Memory B cell (primary cell): Measurements from ENCODE around the gene SRP9.
A peak's percentile ranks its signal among the peaks of the same experiment; 100 is the strongest.
"Not testable (repeated sequence)": the region's sequence is repeated elsewhere in the genome, so short reads cannot be mapped to it uniquely, and the experiment has no call there.

Source experiments
- ATAC-seq: fragments of 150-1000 bp; cut with Tn5 transposase; 2 replicates; pipeline ENCODE4 v1.10.0; 2021; ENCODE audit warnings: low read depth, mild to moderate bottlenecking, moderate library complexity
- DNase-seq, 2 donors: peaks; one replicate each; pipeline ENCODE4 v3.0.0; 2022; ENCODE audit warnings: low spot score in 2 of 2
- H3K27ac Mint-ChIP-seq: one replicate; pipeline ENCODE4 v1.8.0; 2022; ENCODE audit warnings: mild to moderate bottlenecking, moderate library complexity, mixed read lengths
- H3K27me3 Mint-ChIP-seq: one replicate; pipeline ENCODE4 v1.8.0; 2022; ENCODE audit warnings: mixed read lengths
- H3K36me3 Mint-ChIP-seq: one replicate; pipeline ENCODE4 v1.8.0; 2022; ENCODE audit warnings: mild to moderate bottlenecking, mixed read lengths
- H3K4me1 Mint-ChIP-seq: one replicate; pipeline ENCODE4 v1.8.0; 2022; ENCODE audit warnings: mixed read lengths
- H3K4me3 Mint-ChIP-seq: one replicate; pipeline ENCODE4 v1.8.0; 2022; ENCODE audit warnings: mild to moderate bottlenecking, moderate library complexity, mixed read lengths
- H3K9me3 Mint-ChIP-seq: one replicate; pipeline ENCODE4 v1.8.0; 2022; ENCODE audit warnings: mixed read lengths

SRP9 gene

GRCh38 chr1:225810579-225811538, 33.2 kb downstream of the SRP9 start:
- H3K27me3 Mint-ChIP-seq, result not testable (repeated sequence)

DNA sequence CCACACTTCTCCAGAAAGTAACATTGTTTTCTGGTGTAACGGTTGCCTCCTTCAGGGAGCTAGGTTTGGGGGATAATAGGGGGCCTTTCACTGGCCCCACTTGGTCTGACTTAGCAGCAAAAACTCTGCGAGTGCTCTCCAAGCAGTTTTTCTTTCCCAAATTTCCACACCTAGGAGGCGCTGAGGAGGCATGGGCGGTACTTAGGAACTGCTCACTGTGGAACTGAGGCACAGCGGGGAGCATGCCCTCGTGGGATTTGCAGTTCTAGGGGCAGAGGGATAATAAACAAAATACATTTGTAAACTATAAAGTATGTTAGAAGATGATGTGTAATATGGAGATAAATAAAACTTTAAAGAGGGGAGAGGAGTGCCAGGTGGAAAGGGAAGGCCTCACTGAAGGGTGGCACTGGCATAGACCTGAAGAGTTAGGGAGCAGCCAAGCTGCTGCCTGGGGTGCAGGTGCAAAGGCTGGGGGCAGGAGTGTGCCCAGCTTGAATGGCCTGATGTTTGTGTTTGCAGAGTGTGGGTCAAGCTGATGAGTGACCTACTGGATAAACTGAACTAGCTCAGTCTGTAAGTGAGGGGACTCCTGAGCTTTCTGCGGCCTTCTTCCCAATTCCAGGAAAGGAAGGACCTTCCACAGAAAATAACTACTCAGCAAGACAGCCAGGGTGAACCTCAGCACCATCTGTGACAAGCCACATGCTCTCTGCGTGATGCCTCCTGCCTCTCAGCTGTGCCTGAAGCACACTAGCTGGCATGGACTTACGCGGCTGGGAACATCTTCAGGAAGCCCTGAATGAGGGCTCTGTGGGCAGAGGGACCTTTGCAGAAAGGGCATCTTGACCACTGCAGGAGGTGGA, 34.2 kb downstream of the SRP9 start:
- no peak overlapping the region for H3K27ac Mint-ChIP-seq

More at GRCh38 chr1:225810579-225811538, 33.2 kb downstream of the SRP9 start:
- not testable (repeated sequence) for H3K27ac Mint-ChIP-seq, DNase-seq, ATAC-seq, H3K36me3 Mint-ChIP-seq, H3K9me3 Mint-ChIP-seq
- H3K4me3 Mint-ChIP-seq, result peak overlapping the region; percentile 79
- H3K4me1 Mint-ChIP-seq, result peaks cover 12% of the 10 kb centered on the region

DNA sequence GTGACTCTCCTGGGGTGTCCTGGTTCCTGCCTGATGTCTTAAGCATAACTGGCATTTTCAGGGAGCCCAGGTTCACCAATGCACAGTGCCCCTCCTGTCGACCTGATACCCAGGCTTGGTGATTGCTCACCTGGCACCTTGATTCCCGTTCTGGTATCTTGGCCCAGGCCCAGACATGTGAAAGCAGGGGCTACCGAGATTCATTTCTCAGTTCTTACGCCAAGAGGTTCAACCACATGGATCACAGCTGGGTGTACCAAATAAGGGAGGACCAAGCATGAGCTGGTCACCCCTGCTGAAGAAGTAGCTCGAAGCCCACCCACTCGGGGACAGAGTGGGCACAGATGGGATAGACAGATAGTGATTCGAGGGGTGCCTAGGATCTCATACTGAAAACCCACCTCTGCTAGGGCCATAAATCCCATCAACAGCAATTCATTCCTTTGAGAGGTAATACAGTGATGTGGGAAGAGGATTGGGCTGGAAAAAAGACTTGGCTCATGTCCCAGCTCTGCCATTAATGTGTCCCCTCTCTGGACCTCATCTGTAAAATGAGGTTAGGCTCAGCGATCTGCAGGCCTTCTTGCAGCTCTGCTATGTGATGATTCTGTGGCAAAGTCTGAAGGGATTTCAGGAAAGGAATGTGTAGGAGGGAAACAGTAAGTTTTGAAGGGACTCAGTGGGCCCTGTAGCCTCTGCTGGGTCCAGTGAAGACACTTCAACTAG, 35.0 kb downstream of the SRP9 start:
- DNase-seq (no peak), ATAC-seq (no peak)
- Mint-ChIP-seq H3K4me1 (peaks cover 12% of the 10 kb centered on the region), H3K4me3 (no peak overlapping the region), H3K27ac (no peak overlapping the region), H3K9me3 (no peaks in the 10 kb centered on the region), H3K36me3 (no peaks in the 10 kb centered on the region), H3K27me3 (peaks cover 2% of the 10 kb centered on the region)

More for the DNA sequence above, 34.2 kb downstream of the SRP9 start:
- no peak for ATAC-seq
- H3K9me3 Mint-ChIP-seq, result no peaks in the 10 kb centered on the region
- H3K4me3 Mint-ChIP-seq, result no peak overlapping the region
- no peaks in the 10 kb centered on the region for H3K36me3 Mint-ChIP-seq
- peaks cover 12% of the 10 kb centered on the region for H3K4me1 Mint-ChIP-seq
- peaks cover 2% of the 10 kb centered on the region for H3K27me3 Mint-ChIP-seq
- no peak for DNase-seq

- Mint-ChIP-seq H3K36me3 (no peaks in the 10 kb centered on the region), H3K9me3 (no peaks in the 10 kb centered on the region), H3K4me1 (peaks cover 12% of the 10 kb centered on the region), H3K27me3 (peaks cover 2% of the 10 kb centered on the region), H3K27ac (no peak overlapping the region), H3K4me3 (no peak overlapping the region)
- DNase-seq (no peak), ATAC-seq (no peak)
Observed at GRCh38 chr1:225813214-225813964, 35.8 kb downstream of the SRP9 start.

DNA sequence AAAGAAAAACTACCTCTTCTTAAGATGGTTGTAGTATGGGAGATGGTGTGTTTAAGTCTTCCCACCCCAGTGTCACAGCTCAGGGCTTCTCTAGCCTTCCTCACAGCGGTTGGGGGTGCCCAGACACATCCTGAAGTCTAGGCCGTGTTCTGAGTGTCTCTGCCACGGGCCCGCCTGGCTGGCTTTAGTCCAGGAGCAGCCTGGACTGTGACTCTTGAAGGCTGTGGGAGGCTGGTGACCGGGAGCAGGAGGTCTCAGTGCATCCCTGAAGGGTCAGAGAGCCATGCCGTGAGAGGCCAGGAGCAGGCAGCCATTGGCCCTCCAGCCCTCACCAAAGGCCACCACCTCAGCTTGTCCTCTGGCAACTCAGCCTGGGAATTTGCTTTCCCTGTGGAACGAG, 36.8 kb downstream of the SRP9 start:
- H3K27me3 Mint-ChIP-seq, result peaks cover 2% of the 10 kb centered on the region
- no peaks in the 10 kb centered on the region for H3K9me3 Mint-ChIP-seq
- no peaks in the 10 kb centered on the region for H3K36me3 Mint-ChIP-seq
- DNase-seq, result no peak
- peaks cover 10% of the 10 kb centered on the region for H3K4me1 Mint-ChIP-seq
- ATAC-seq, result no peak
- H3K4me3 Mint-ChIP-seq, result no peak overlapping the region
- H3K27ac Mint-ChIP-seq, result no peak overlapping the region

GRCh38 chr1:225815090-225815489, 37.5 kb downstream of the SRP9 start:
- not testable (repeated sequence) for ATAC-seq, DNase-seq, H3K36me3 Mint-ChIP-seq, H3K4me3 Mint-ChIP-seq, H3K27me3 Mint-ChIP-seq, H3K27ac Mint-ChIP-seq, H3K9me3 Mint-ChIP-seq
- peaks cover 10% of the 10 kb centered on the region for H3K4me1 Mint-ChIP-seq

- H3K36me3 Mint-ChIP-seq, result no peaks in the 10 kb centered on the region
- no peaks in the 10 kb centered on the region for H3K27me3 Mint-ChIP-seq
- peaks cover 6% of the 10 kb centered on the region for H3K4me1 Mint-ChIP-seq
- H3K9me3 Mint-ChIP-seq, result no peaks in the 10 kb centered on the region
- no peak for DNase-seq
- no peak overlapping the region for H3K4me3 Mint-ChIP-seq
- no peak for ATAC-seq
- H3K27ac Mint-ChIP-seq, result no peak overlapping the region
Observed at GRCh38 chr1:225815526-225816178, 38.0 kb downstream of the SRP9 start.

- Mint-ChIP-seq H3K9me3 (no peaks in the 10 kb centered on the region), H3K4me1 (peaks cover 3% of the 10 kb centered on the region), H3K36me3 (no peaks in the 10 kb centered on the region), H3K27me3 (no peaks in the 10 kb centered on the region), H3K4me3 (no peak overlapping the region), H3K27ac (no peak overlapping the region)
- DNase-seq (no peak), ATAC-seq (no peak)
Observed at GRCh38 chr1:225816643-225817538, 39.3 kb downstream of the SRP9 start.

- Mint-ChIP-seq H3K36me3 (no peaks in the 10 kb centered on the region), H3K9me3 (no peaks in the 10 kb centered on the region), H3K4me1 (peaks cover 3% of the 10 kb centered on the region), H3K27me3 (no peaks in the 10 kb centered on the region), H3K27ac (no peak overlapping the region), H3K4me3 (no peak overlapping the region)
- DNase-seq, result no peak
- ATAC-seq, result no peak
Observed at GRCh38 chr1:225817611-225818061, 40.0 kb downstream of the SRP9 start.

GRCh38 chr1:225818229-225818628, 40.6 kb downstream of the SRP9 start:
- DNase-seq (no peak), ATAC-seq (no peak)
- Mint-ChIP-seq H3K27ac (no peak overlapping the region), H3K27me3 (no peaks in the 10 kb centered on the region), H3K9me3 (no peaks in the 10 kb centered on the region), H3K4me3 (no peak overlapping the region), H3K36me3 (no peaks in the 10 kb centered on the region), H3K4me1 (no peaks in the 10 kb centered on the region)

GRCh38 chr1:225819346-225820192, 41.9 kb downstream of the SRP9 start:
- H3K4me3 Mint-ChIP-seq, result no peak overlapping the region
- DNase-seq, result no peak
- H3K4me1 Mint-ChIP-seq, result no peaks in the 10 kb centered on the region
- no peak for ATAC-seq
- H3K9me3 Mint-ChIP-seq, result no peaks in the 10 kb centered on the region
- H3K27ac Mint-ChIP-seq, result no peak overlapping the region
- H3K27me3 Mint-ChIP-seq, result no peaks in the 10 kb centered on the region
- H3K36me3 Mint-ChIP-seq, result no peaks in the 10 kb centered on the region
